GM12892 (cell line): ENCODE data around the gene ZNF438.
"Not testable (repeated sequence)": the region's sequence is repeated elsewhere in the genome, so short reads cannot be mapped to it uniquely, and the experiment has no call there.

Source experiments
- DNase-seq: peaks from one replicate; pipeline ENCODE4 v3.0.0; 2011; ENCODE audit not compliant: insufficient read length
- FAIRE-seq: peaks from 2 replicates; lab custom pipeline; 2011; peaks lifted over from hg19 to GRCh38; lab: Jason Lieb, UNC
- POLR2A ChIP-seq: IDR thresholded peaks from 2 replicates; pipeline ENCODE4 v1.6.1; 2011; ENCODE audit warnings: low read depth, low read length, control low read depth
- POLR2AphosphoS5 ChIP-seq: IDR thresholded peaks from 2 replicates; pipeline ENCODE4 v1.6.1; 2011; ENCODE audit warnings: low read depth, low read length, control low read depth
- TAF1 ChIP-seq: IDR thresholded peaks from 2 replicates; pipeline ENCODE4 v1.6.1; 2011; ENCODE audit warnings: low read depth, mild to moderate bottlenecking, control low read depth, low read length, borderline replicate concordance

ZNF438 gene

DNA sequence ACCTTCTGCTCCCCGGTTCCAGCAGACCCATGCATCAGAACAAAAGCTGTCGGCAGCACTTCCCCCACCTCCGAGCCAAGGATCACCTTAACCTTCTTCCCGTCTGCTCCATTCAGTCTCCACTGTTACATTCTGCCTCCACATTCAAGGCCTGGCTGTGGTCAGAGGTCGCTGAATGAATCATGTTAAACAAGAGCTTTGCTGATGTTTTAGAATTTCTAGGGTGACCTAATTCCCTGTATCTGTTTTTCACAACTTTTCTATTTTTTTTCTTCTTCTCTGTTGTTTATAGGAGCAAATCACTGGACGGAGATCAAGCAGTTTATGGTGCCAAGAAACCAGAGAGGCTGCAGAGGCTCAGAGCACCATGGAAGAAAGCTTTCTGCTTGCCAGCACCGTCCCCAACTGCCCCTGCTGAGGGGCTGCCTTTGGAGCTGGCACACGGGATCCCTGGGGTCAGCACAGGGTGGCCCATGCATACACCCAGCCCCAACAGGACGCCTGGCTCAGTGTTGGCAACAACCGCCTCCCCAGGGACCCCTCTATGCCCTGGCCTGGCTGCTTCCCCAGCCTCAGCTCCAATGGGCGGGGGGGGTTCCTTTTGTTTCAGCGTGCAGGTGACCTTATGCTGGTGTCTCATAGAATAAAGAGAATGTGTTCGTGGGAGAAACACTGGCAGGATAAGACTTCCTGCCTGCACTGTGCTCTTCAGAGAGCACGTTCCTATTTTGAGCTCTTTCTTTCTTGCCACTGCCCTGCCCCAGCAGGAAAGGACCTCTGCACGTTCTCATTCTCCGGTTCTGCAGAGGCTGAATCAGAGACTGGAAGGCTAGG, 219.4 kb downstream of the ZNF438 start:
- no peak for DNase-seq
- no peak for FAIRE-seq
- no peak for TF ChIP-seq POLR2AphosphoS5
- TF ChIP-seq POLR2A: no peak
- TF ChIP-seq TAF1: no peak

GRCh38 chr10:30811276-30812017, 220.2 kb downstream of the ZNF438 start:
- TF ChIP-seq TAF1 (no peak), POLR2AphosphoS5 (no peak), POLR2A (no peak)
- FAIRE-seq (no peak), DNase-seq (no peak)

DNA sequence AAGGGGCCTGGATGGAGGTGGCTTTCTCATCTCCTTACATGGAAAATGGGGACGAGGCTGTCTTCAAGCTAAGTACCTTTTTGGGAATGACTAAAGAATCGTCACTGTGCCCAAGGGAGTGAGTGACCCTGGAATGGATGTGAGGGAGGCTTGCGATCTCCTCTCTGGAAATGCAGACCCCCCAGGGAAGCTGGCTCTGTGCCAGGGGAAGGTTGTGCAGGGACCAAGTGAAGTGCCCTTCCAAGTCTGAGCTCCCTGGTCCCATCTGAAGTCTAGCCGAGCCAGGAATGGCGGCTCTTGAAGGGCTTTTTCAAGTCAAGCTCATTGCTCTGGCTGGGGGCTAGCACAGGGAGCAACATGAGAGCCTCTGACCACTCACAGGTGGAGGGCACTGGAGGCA, 221.2 kb downstream of the ZNF438 start:
- DNase-seq: no peak
- FAIRE-seq: no peak

GRCh38 chr10:30806850-30807249, 224.8 kb downstream of the ZNF438 start:
- FAIRE-seq (no peak), DNase-seq (no peak)
- TF ChIP-seq POLR2AphosphoS5 (no peak), POLR2A (no peak), TAF1 (no peak)

More for the DNA sequence above, 221.2 kb downstream of the ZNF438 start:
- TF ChIP-seq TAF1: no peak
- no peak for TF ChIP-seq POLR2AphosphoS5
- no peak for TF ChIP-seq POLR2A

GRCh38 chr10:30805061-30805460, 226.6 kb downstream of the ZNF438 start:
- no peak for TF ChIP-seq POLR2AphosphoS5
- TF ChIP-seq TAF1: no peak
- no peak for TF ChIP-seq POLR2A

DNA sequence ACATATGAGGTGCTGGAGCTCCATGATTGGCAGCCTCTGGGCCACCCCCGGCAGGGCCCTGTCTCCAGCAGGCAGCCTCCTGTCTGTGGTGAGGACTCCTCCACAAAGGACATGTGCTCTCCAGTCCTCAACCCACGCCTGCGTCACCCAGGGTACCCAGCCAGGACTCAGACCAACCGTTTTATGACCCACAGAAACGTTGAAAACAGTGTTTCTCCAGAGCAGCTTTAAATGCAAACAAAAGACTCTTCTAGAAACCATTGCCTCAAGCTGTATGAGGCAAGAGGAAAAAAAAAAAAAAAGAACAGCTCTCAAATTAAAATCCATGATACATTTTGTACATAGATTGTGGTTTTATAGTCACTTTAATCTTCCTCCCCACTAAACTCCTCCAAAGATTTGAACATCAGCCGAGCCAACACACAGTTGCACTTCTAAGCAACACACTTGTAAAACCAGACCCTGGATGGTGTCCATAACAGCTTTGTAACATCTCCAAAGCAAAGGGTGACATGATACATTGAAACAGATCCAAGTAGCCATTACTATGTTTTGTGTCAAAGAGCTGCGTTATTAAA, 227.1 kb downstream of the ZNF438 start:
- FAIRE-seq: no peak
- DNase-seq: no peak
- no peak for TF ChIP-seq TAF1
- TF ChIP-seq POLR2A: no peak
- TF ChIP-seq POLR2AphosphoS5: no peak

More at GRCh38 chr10:30805061-30805460, 226.6 kb downstream of the ZNF438 start:
- DNase-seq (no peak), FAIRE-seq (no peak)

GRCh38 chr10:30803892-30804322, 227.8 kb downstream of the ZNF438 start:
- TF ChIP-seq POLR2A (no peak), TAF1 (no peak), POLR2AphosphoS5 (no peak)
- FAIRE-seq: no peak
- DNase-seq: no peak

DNA sequence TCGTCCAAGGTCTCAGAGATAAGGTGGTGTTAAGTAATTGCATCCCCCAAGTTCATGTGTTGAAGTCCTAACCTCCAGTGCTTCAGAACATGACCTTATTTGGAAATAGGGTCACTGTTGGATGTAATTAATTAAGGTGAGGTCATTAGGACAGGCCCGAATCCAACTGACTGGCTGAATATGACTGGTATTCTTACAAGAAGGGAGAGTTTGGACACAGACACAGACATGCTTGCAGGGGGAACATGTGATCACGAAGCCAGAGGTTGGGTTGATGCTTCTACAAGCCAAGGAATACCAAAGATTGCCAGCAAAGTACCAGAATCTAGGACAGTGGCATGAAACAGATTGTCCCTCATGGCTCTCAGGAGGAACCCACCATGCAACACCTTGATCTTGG, 228.6 kb downstream of the ZNF438 start:
- no peak for TF ChIP-seq POLR2AphosphoS5
- no peak for TF ChIP-seq TAF1
- TF ChIP-seq POLR2A: no peak
- FAIRE-seq: no peak

DNA sequence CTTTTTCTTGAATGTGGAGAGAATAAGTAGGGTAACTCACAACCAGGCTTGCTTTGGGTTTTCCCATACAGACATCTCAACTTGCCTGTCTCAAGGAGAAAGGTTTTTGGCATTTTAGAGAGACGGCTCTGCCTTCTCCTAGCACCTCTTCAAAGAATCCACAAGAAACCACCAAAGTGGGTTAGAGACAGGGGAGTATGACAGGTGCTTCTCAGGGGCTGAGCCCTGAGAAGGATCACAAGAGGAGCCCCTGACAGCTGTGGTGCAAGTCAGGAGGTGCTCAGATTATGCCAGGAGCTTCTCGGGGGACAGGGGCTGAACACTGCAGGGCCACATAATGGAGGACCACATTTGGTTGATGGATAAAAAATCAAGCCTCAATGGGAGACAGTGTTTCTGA, 231.3 kb downstream of the ZNF438 start:
- FAIRE-seq (no peak), DNase-seq (no peak)
- TF ChIP-seq POLR2AphosphoS5 (no peak), POLR2A (no peak), TAF1 (no peak)

More for the DNA sequence above, 228.6 kb downstream of the ZNF438 start:
- DNase-seq: no peak

GRCh38 chr10:30798646-30799185, 232.9 kb downstream of the ZNF438 start:
- TF ChIP-seq TAF1 (no peak), POLR2AphosphoS5 (no peak), POLR2A (no peak)
- DNase-seq: no peak
- FAIRE-seq: no peak

DNA sequence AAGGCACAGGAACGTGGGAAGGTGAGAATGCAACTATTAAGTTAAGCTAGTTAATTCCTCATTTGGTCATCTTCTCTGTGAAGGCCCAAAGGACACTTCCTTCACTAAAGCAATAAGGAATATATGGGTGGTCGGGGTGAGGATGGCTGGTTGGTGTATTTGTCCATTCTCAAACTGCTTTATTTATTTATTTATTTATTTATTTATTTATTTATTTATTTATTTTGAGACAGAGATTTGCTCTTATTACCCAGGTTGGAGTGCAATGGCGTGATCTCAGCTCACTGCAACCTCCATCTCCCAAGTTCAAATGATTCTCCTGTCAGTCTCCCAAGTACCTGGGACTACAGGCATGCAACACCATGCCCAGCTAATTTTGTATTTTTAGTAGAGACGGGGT, 236.6 kb downstream of the ZNF438 start:
- not testable (repeated sequence) for FAIRE-seq, DNase-seq
